ENCODE measurements around the gene PGLYRP4. TPM values are rescaled to one million over a fixed set of nuclear protein-coding genes. Genes with fewer than 3 reads are reported as not detected.

Gene PGLYRP4
- total RNA-seq, 4 donors from 2014 or later, result not detected

DNA sequence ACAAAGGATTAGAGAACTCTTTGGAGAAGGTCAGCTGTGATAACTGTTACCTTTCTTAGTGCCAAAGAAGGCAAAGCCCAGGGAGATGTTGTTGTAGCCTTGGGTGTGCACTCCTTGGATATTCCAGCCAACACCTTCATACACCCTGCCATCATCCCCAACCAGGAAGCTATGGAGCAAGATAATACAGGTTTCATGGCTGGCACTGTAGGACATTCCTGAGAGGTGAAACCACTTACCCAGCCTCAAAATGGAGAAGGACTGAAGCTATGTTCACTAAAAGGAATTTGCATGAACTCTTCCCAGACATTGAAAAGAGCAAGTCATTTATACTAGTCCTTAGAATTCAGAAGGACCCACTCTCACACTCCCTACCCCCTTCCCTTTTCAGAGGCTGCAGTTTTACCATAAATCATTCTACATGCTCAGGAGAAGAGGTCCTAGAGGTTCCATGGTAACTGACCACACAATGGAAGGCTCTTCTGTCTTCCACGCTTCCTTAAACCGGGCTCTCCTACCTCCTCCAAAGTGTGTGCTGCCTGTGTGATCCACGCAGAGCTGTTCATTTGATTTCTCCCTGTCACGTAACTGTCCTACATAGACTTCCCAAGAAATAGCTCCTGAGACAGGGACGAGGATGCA is 5.5 kb downstream of the PGLYRP4 start:
- TF ChIP-seq, protein P1, sequence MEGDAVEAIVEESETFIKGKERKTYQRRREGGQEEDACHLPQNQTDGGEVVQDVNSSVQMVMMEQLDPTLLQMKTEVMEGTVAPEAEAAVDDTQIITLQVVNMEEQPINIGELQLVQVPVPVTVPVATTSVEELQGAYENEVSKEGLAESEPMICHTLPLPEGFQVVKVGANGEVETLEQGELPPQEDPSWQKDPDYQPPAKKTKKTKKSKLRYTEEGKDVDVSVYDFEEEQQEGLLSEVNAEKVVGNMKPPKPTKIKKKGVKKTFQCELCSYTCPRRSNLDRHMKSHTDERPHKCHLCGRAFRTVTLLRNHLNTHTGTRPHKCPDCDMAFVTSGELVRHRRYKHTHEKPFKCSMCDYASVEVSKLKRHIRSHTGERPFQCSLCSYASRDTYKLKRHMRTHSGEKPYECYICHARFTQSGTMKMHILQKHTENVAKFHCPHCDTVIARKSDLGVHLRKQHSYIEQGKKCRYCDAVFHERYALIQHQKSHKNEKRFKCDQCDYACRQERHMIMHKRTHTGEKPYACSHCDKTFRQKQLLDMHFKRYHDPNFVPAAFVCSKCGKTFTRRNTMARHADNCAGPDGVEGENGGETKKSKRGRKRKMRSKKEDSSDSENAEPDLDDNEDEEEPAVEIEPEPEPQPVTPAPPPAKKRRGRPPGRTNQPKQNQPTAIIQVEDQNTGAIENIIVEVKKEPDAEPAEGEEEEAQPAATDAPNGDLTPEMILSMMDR (IDR thresholded peaks at IDR 0.05; ENCODE audit: low read depth), result no peak

DNA sequence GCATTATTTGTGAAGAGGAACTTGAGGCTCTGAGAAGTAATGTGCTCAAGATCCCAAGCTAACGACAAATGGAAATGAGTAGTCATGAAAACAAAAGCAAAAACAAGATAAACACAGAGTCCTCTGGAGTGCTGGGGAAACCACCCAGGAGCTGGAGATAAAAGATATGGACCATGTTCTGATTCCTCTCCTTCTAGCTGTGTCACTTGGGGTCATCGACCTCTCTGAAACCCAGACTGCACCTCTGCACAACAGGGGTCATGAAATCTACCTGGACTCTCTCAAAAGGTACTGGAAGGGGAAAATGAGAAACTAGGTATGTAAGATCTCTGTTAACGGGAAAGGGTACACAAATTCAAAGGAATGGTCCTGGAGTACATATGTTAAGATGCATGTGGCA is 6.5 kb downstream of the PGLYRP4 start:
- TF ChIP-seq, protein P1 (IDR thresholded peaks at IDR 0.05; ENCODE audit: low read depth), result no peak

DNA sequence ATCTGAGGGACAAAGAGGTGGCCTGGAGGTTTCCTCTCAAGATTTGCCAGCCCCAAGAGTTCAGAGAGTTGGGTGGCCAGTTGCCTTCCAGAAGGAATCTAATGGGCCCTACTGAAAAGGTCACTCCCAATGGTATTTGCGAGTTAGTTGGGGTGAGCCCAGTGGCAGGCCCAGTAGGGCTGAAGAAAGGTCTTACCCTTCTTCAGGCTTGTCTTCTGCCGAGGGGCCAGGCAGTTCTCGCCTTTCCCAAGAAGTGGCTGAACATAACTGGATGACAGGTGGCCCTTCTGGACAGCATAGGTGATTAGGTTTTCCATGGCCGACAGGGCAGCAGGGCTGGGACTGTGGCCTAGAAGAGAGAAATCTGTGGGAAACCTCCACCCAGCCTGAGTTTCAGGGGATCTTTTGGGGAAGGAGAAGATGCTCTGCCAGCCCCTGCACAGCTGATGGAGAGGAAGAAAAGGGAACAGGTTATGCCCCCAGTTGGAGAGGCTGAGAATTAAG is 7.2 kb downstream of the PGLYRP4 start:
- TF ChIP-seq, protein P1 (IDR thresholded peaks at IDR 0.05; ENCODE audit: low read depth), result no peak

DNA sequence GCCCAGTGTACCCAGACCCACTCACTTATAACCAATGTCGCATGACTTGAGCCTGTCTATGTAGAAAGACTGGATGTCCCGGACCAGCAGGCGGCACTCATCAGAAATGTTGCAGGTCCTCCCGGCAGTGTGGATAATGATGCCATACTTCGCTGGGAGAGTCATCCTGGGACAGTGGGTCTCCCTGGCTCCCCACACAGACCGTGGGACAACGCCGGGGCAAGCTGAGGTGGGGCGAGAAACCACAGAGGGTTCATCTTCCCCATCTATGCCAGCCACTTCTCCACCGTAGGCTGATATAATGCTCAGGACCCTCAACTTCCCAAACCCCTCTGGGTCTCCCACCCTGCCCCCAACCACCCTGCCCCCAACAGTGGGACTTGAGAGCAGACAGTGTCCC is 8.3 kb downstream of the PGLYRP4 start:
- TF ChIP-seq, protein P1 (IDR thresholded peaks at IDR 0.05; ENCODE audit: low read depth), result no peak

DNA sequence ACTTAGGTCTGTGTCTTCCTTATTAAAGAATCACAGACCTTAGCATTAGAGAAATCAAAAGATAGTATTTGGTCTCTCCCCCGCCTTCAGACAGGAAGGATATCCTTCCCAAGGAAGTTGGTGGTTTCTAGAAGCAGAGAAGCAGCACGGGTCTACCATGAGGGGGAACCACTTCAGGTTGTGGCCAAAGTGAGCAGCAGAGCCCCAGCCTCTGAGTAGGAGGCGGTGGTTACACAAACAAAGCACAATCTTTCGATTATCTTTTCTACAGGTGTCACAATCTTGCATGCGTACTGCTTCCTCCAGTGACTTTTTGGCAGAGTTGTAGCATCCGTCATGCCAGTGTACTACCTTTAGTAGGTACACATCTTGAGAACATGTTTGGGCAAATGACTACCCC is 8.8 kb downstream of the PGLYRP4 start:
- TF ChIP-seq, protein P1 (IDR thresholded peaks at IDR 0.05; ENCODE audit: low read depth), result no peak

DNA sequence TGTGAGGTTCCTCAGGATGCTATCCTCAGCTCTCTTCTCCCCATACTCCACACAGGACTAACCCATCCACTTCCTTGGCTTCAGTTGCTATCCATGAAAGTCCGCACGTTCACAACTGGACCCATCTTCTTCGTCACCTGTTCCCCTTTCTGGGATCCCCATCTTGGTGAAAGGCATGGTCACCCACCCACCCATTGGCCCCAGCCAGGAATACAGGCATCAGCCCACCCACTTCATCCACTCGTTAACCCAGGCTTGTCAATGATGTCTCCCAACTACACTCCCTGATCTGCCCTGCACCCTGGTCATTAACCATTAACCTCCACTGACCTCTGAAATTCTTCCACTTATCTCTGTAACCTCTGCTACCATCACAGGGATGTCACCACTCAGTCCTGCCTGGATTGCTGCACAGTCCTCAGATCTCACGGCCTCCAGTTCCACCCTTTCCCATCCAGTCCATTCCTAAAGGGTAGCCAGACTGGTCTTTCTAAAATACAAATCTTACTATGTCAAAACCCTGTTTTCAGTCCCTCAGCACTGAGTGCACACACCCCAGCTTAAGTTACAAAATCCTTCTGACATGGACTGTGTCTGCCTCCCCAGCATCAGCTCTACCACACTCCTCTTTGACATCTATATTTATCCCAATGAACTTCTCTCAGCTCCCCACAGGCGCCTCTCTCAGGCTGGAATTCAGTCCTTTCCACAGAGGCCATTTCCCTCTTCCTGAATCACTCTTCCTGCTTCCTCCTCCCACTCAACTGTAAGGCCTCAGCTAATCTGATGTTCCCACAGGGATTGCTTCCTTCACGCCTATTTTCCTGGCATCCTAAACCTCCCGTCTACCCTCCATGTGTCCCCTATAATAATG is 10.4 kb downstream of the PGLYRP4 start:
- TF ChIP-seq, protein P1 (IDR thresholded peaks at IDR 0.05; ENCODE audit: low read depth), result no peak

DNA sequence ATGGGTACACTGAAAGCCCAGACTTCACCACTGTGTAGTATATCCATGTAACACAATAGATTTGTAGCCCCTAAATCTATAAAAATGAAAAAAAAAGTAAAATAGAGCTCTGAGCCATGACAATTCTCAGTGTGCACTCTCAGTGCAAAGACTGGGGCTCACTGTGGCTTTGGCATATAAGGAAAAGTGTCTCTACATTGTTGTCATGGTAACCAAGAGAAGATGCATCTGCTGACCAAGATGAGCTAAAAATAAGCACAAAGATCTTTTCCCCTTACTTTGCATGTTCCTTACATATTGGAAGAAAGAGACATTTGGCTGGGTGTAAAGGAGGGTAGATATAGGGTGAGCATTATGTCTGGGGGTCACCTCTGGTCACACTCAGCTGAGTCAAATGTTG is 12.0 kb downstream of the PGLYRP4 start:
- TF ChIP-seq, protein P1 (IDR thresholded peaks at IDR 0.05; ENCODE audit: low read depth), result no peak

Data from subcutaneous adipose tissue (tissue), 4 donors.